Mucosa of rectum (tissue), 2 donors: ENCODE data around the gene LSM4.
A peak's percentile ranks its signal among the peaks of the same experiment; 100 is the strongest.

Experiments used
- H3K27ac ChIP-seq, 2 donors: one replicate each; pipeline ENCODE4 v1.7.0; 2013; ENCODE audit warnings: inconsistent platforms in 2 of 2, low read depth in 2 of 2, low read length in 2 of 2
- H3K27me3 ChIP-seq, 2 donors: one replicate each; pipeline ENCODE4 v1.7.0; 2013; ENCODE audit warnings: low read length in 2 of 2; ENCODE audit not compliant: control insufficient read depth in 2 of 2, insufficient read depth in 2 of 2
- H3K36me3 ChIP-seq, 2 donors: one replicate each; pipeline ENCODE4 v1.7.0; 2013; ENCODE audit warnings: low read length in 2 of 2; ENCODE audit not compliant: control insufficient read depth in 2 of 2, insufficient read depth in 2 of 2
- H3K4me1 ChIP-seq, 2 donors: one replicate each; pipeline ENCODE4 v1.7.0; 2013; ENCODE audit warnings: low read length in 2 of 2, mild to moderate bottlenecking in 1 of 2; ENCODE audit not compliant: control insufficient read depth in 2 of 2, insufficient read depth in 2 of 2
- H3K4me3 ChIP-seq, 2 donors: one replicate each; pipeline ENCODE4 v1.7.0; 2013; ENCODE audit warnings: low read length in 2 of 2
- H3K9ac ChIP-seq, 2 donors: one replicate each; pipeline ENCODE4 v1.7.0; 2013; ENCODE audit warnings: low read length in 2 of 2, low read depth in 1 of 2, mild to moderate bottlenecking in 1 of 2
- H3K9me3 ChIP-seq, 2 donors: one replicate each; pipeline ENCODE4 v1.7.0; 2013; ENCODE audit warnings: low read length in 2 of 2; ENCODE audit not compliant: control insufficient read depth in 2 of 2
- donor health status: healthy.
- donor health status: Normal muscosa, but diverticular disease.

Gene LSM4

DNA sequence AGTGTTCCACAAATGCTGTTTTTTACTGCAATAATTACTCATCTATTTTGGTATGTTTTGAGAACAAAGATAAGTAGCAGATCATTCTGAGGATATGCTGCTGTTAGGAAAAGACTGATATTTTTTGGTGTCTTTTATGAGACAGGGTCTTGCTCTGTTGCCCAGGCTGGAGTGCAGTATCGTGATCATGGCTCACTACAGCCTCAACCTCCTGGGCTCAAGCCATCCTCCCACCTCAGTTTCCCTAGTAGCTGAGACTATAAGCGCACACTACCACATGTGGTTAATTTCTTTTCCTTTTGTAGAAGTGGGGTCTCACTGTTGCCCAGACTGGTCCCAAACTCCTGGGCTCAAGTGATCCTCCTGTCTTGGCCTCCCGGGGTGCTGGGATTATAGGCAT is 9.5 kb downstream of the LSM4 start:
- Histone ChIP-seq H3K36me3 (peaks cover 6 to 30% of the 10 kb centered on the region in 2 donors), H3K9ac (peak overlapping the region in 1 of 2 donors; percentile 31)

GRCh38 chr19:18312092-18312534 is 10.8 kb downstream of the LSM4 start:
- H3K9me3 ChIP-seq: no peaks in the 10 kb centered on the region
- H3K36me3 ChIP-seq: peaks cover 6 to 35% of the 10 kb centered on the region in 2 donors

More for the DNA sequence above, 9.5 kb downstream of the LSM4 start:
- Histone ChIP-seq H3K27me3 (no peaks in the 10 kb centered on the region), H3K9me3 (no peaks in the 10 kb centered on the region), H3K27ac (no peak overlapping the region), H3K4me3 (no peak overlapping the region), H3K4me1 (peaks cover 30 to 41% of the 10 kb centered on the region in 2 donors)

GRCh38 chr19:18311502-18312091 is 11.3 kb downstream of the LSM4 start:
- Histone ChIP-seq H3K4me3 (no peak overlapping the region), H3K27me3 (no peaks in the 10 kb centered on the region), H3K4me1 (peaks cover 26 to 31% of the 10 kb centered on the region in 2 donors), H3K27ac (peak overlapping the region; percentile 70 to 72), H3K9me3 (no peaks in the 10 kb centered on the region), H3K36me3 (peaks cover 6 to 35% of the 10 kb centered on the region in 2 donors), H3K9ac (peak overlapping the region in 1 of 2 donors; percentile 62)

More at GRCh38 chr19:18312092-18312534, 10.8 kb downstream of the LSM4 start:
- Histone ChIP-seq H3K27ac (peak overlapping the region in 1 of 2 donors; percentile 72), H3K27me3 (no peaks in the 10 kb centered on the region), H3K4me3 (no peak overlapping the region), H3K9ac (peak overlapping the region in 1 of 2 donors; percentile 62), H3K4me1 (peaks cover 25 to 32% of the 10 kb centered on the region in 2 donors)

- no peaks in the 10 kb centered on the region for H3K9me3 ChIP-seq
- H3K4me1 ChIP-seq: peaks cover 29 to 32% of the 10 kb centered on the region in 2 donors
- H3K9ac ChIP-seq: peak overlapping the region in 1 of 2 donors; percentile 62
- H3K27ac ChIP-seq: peak overlapping the region; percentile 70 to 72
- peaks cover 6 to 35% of the 10 kb centered on the region in 2 donors for H3K36me3 ChIP-seq
- no peak overlapping the region for H3K4me3 ChIP-seq
- H3K27me3 ChIP-seq: no peaks in the 10 kb centered on the region
Observed at GRCh38 chr19:18310966-18311365, 11.9 kb downstream of the LSM4 start.

- Histone ChIP-seq H3K9me3 (no peaks in the 10 kb centered on the region), H3K4me1 (peaks cover 34% of the 10 kb centered on the region in 2 donors)
Observed at GRCh38 chr19:18310118-18310909, 12.6 kb downstream of the LSM4 start.

DNA sequence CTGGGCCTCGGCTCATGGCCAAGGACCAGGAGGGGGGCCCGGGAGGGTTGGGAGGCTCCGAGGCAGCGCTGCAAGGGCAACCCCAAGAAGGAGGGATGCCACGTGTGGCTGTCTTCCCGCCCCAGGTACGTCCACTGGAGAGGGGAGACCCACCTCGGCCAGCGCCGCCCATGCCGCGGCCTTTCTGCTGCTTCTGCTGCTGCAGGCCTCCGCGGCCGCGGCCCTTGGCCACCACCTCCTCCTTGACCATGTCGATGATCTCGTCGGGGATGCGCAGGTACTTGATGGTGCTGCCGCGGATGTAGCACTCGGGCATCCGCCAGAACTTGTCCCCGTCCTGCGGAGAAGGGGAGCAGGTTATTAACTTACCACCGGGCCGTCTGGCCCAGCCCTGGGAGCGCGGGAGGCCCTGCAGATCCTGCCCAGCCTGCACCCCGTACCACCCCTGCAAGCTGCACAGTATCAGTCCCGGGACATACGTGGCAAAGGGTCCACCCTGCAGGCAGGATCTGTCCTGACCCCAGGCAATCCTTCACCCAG is 13.3 kb downstream of the LSM4 start:
- peaks cover 6 to 33% of the 10 kb centered on the region in 2 donors for H3K36me3 ChIP-seq

More at GRCh38 chr19:18310118-18310909, 12.6 kb downstream of the LSM4 start:
- H3K9ac ChIP-seq: peak overlapping the region in 1 of 2 donors; percentile 62
- H3K27me3 ChIP-seq: no peaks in the 10 kb centered on the region
- H3K4me3 ChIP-seq: no peak overlapping the region
- peaks cover 6 to 35% of the 10 kb centered on the region in 2 donors for H3K36me3 ChIP-seq
- peak overlapping the region; percentile 70 to 72 for H3K27ac ChIP-seq

DNA sequence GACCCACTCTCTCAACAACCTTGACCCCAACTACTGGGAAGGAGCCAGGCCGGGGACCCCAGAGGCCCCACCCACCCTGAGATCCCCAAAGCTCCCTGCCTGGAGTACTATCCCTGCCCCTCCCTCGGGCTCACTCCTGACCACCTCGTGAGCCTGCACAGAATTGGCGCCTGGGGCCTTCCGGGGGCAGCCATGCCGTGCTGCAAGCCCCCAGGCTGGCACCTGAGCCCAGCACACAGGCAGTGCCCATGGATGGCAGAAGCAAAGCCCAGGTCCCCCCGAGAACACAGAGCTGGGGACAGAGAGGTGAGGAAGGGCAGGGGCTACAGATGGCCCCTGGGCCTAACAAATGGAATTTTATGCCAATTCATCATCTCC is 13.9 kb downstream of the LSM4 start:
- no peak overlapping the region for H3K27ac ChIP-seq
- peaks cover 43 to 47% of the 10 kb centered on the region in 2 donors for H3K4me1 ChIP-seq
- H3K4me3 ChIP-seq: no peak overlapping the region
- peaks cover 6 to 31% of the 10 kb centered on the region in 2 donors for H3K36me3 ChIP-seq
- H3K27me3 ChIP-seq: no peaks in the 10 kb centered on the region
- no peak overlapping the region for H3K9ac ChIP-seq
- H3K9me3 ChIP-seq: no peaks in the 10 kb centered on the region

More for the DNA sequence above, 13.3 kb downstream of the LSM4 start:
- Histone ChIP-seq H3K9ac (peak overlapping the region in 1 of 2 donors; percentile 62), H3K9me3 (no peaks in the 10 kb centered on the region), H3K27ac (peak overlapping the region in 1 of 2 donors; percentile 72), H3K4me3 (no peak overlapping the region), H3K4me1 (peaks cover 40 to 41% of the 10 kb centered on the region in 2 donors), H3K27me3 (no peaks in the 10 kb centered on the region)

- peak overlapping the region in 1 of 2 donors; percentile 10 for H3K9ac ChIP-seq
- no peaks in the 10 kb centered on the region for H3K9me3 ChIP-seq
- no peak overlapping the region for H3K4me3 ChIP-seq
- no peaks in the 10 kb centered on the region for H3K27me3 ChIP-seq
- peak overlapping the region in 1 of 2 donors; percentile 95 for H3K27ac ChIP-seq
- peaks cover 48% of the 10 kb centered on the region in 2 donors for H3K4me1 ChIP-seq
- H3K36me3 ChIP-seq: peaks cover 4 to 27% of the 10 kb centered on the region in 2 donors
Observed at GRCh38 chr19:18308051-18308947, 14.6 kb downstream of the LSM4 start.

- Histone ChIP-seq H3K9me3 (no peaks in the 10 kb centered on the region), H3K27ac (peak overlapping the region; percentile 17 to 95), H3K9ac (no peak overlapping the region), H3K36me3 (peaks cover 2 to 21% of the 10 kb centered on the region in 2 donors), H3K4me1 (peaks cover 44 to 45% of the 10 kb centered on the region in 2 donors), H3K4me3 (no peak overlapping the region), H3K27me3 (no peaks in the 10 kb centered on the region)
Observed at GRCh38 chr19:18307271-18307681, 15.6 kb downstream of the LSM4 start.
